K562 (cell line): ENCODE data around the gene AHCYL2. TPM values are rescaled to one million over a fixed set of nuclear protein-coding genes. Genes with fewer than 3 reads are reported as not detected.

Experiments
- ASH1L ChIP-seq: fragments of 450-650 bp; IDR thresholded peaks from 2 replicates; pipeline ENCODE4 v1.6.1; 2018; ENCODE audit warnings: borderline replicate concordance, mild to moderate bottlenecking, low read depth; ENCODE audit not compliant: partially characterized antibody
- BRD9 ChIP-seq: fragments of 450-650 bp; IDR thresholded peaks from 2 replicates; pipeline ENCODE4 v1.6.1; 2018; ENCODE audit warnings: low read depth; ENCODE audit not compliant: partially characterized antibody
- MECOM ChIP-seq: fragments of 250-450 bp; sonication (Bioruptor Pico); IDR thresholded peaks from 2 replicates; pipeline ENCODE4 v1.8.0; 2022; ENCODE audit warnings: inconsistent platforms
- RBM39 ChIP-seq: fragments of 200-400 bp; formaldehyde crosslinking; optimal IDR thresholded peaks from 2 replicates; pipeline ENCODE3; 2018; ENCODE audit warnings: low read depth, low read length
- SLC30A9 ChIP-seq: fragments of 250-450 bp; sonication (Bioruptor Pico); IDR thresholded peaks from 2 replicates; pipeline ENCODE4 v1.8.0; 2022; ENCODE audit warnings: mild to moderate bottlenecking, moderate library complexity
- SP1 ChIP-seq: sonication (generic); formaldehyde crosslinking; IDR thresholded peaks from 2 replicates; pipeline ENCODE4 v1.8.1; 2022; ENCODE audit warnings: mild to moderate bottlenecking, missing genetic modification reagents
- TBL1XR1 ChIP-seq, 2 experiments: IDR thresholded peaks; 2 replicates each; pipeline ENCODE4 v1.6.1; 2012; ENCODE audit warnings: improper control_type of control experiment in 2 of 2, low read length in 2 of 2, mild to moderate bottlenecking in 1 of 2
- ZBED1 ChIP-seq: IDR thresholded peaks from 2 replicates; pipeline ENCODE4 v1.6.1; 2014
- ZNF764 ChIP-seq: fragments of 250-450 bp; sonication (Bioruptor Pico); IDR thresholded peaks from 2 replicates; pipeline ENCODE4 v1.4.0; 2020; ENCODE audit warnings: low read depth, mild to moderate bottlenecking, moderate library complexity
- ZSCAN29 ChIP-seq: fragments of 450-650 bp; IDR thresholded peaks from 2 replicates; pipeline ENCODE4 v1.6.1; 2017
- polyA plus RNA-seq, 8 experiments: library from polyadenylated mRNA; depleted of rRNA in 4 of 8; stranded (reverse) in 5 of 8; unstranded in 3 of 8; fragments of >200 nt; fragmentation: Nextera tagmentation in 2 of 8; fragmentation: Illumina TruSeq in 1 of 8; extraction: Ambion mirVana in 2 of 8; extraction: Trizol in 1 of 8; gene quantifications; 2 replicates each; pipeline versions ENCODE4 v1.2.1 to v1.2.3, GENCODE V29; 2011 to 2014; ENCODE audit warnings: inconsistent platforms in 1 of 8, missing spikeins in 1 of 8
- total RNA-seq, 7 experiments: library from RNA; depleted of rRNA in 6 of 7; stranded (reverse); fragments of >200 nt in 6 of 7; fragmentation: Illumina TruSeq in 2 of 7; extraction: Trizol in 2 of 7; gene quantifications; 2 replicates each; pipeline versions ENCODE4 v1.2.1 to v1.2.3, GENCODE V29; 2011 to 2021; ENCODE audit warnings: low replicate concordance in 1 of 7
- TF ChIP-seq, protein P1 (sequence below), 2 experiments: IDR thresholded peaks in 1 of 2; conservative IDR thresholded peaks in 1 of 2; 2 replicates each; pipeline ENCODE4 v1.6.1; 2016; ENCODE audit warnings: low read depth in 2 of 2, mild to moderate bottlenecking in 1 of 2, missing compliant biosample characterization in 1 of 2, missing genetic modification characterization in 1 of 2, moderate library complexity in 1 of 2
- TF ChIP-seq, protein P2 (sequence below): fragments of 250-450 bp; sonication (Bioruptor Pico); IDR thresholded peaks from 2 replicates; pipeline ENCODE4 v1.4.0; 2020; ENCODE audit warnings: mild to moderate bottlenecking, moderate library complexity
- TF ChIP-seq, protein P3 (sequence below), 3 experiments: fragments of 200-800 bp in 1 of 3; sonication (Bioruptor generic) in 1 of 3; sonication (generic) in 1 of 3; formaldehyde crosslinking in 1 of 3; IDR thresholded peaks; 2 replicates each; pipeline versions ENCODE4 v1.6.1 to v1.8.0; 2016 to 2022; ENCODE audit warnings: mild to moderate bottlenecking in 2 of 3, missing compliant biosample characterization in 2 of 3, missing genetic modification characterization in 2 of 3, missing genetic modification reagents in 1 of 3
- TF ChIP-seq, protein P4 (sequence below): IDR thresholded peaks from 2 replicates; pipeline ENCODE4 v1.6.1; 2011; ENCODE audit not compliant: insufficient read length; ENCODE audit errors: extremely low read depth
- TF ChIP-seq, protein P5 (sequence below), 2 experiments: IDR thresholded peaks; 2 replicates each; pipeline ENCODE4 v1.6.1; 2012; ENCODE audit warnings: improper control_type of control experiment in 2 of 2, low read depth in 2 of 2, low read length in 2 of 2, borderline replicate concordance in 1 of 2

Gene AHCYL2
- total and polyA plus RNA-seq, 9 of the 15 experiments (the other 6 are each of a cell fraction or from before 2014, with no cell fraction given): 0.93 to 10.5 (median 5.2) TPM

DNA sequence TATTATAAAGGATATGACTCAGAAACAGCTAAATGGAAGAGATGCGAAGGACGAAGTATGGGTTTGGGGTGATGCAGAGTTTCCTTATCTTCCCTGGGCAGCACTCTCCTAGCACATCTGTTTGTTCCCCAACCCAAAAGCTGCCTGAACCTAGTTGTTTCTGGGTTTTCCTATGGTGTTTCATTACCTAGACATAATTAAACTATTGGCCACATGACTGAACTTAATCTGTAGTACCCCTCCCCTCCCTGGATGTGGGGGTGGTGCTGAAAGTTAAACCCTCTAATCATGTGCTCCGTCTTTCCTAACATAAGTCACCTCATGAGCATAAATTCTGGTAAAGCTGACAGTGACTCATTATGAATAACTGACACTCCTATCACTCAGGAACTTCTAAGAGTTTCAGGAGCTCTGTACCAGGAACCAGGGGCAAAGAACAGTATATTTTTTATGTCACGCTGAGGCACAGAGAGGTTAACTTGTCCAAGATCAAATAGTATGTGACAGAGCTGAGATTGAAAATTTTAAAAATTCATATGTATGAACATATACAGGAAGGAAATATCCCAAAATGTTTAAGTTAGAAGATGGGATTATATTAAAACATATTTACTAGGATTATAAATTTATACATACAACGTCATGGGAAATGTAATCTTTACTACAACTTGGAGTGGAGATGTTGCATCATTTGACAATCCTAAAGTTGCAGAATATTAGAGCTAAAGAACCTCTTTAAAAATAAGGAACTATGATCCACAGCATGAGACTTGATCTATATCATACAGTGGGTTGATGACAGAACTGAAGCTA lies 214.2 kb downstream of the AHCYL2 start (continued):
- TF ChIP-seq, protein P1, sequence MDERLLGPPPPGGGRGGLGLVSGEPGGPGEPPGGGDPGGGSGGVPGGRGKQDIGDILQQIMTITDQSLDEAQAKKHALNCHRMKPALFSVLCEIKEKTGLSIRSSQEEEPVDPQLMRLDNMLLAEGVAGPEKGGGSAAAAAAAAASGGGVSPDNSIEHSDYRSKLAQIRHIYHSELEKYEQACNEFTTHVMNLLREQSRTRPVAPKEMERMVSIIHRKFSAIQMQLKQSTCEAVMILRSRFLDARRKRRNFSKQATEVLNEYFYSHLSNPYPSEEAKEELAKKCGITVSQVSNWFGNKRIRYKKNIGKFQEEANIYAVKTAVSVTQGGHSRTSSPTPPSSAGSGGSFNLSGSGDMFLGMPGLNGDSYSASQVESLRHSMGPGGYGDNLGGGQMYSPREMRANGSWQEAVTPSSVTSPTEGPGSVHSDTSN (CRISPR knock-in tag; IDR thresholded peaks at IDR 0.05; ENCODE audit: low read depth): no peak; the same call in 1 of the 2 replicates
- TF ChIP-seq, protein P1 (tag; conservative IDR thresholded peaks at IDR 0.05; ENCODE audit: low read depth): peak; percentile 99
- TF ChIP-seq SLC30A9 (CRISPR knock-in tag) (no peak), ZNF764 (no peak), ASH1L (no peak), SP1 (peak; percentile 84), MECOM (CRISPR knock-in tag) (peak; percentile 80; the same call in 1 of the 2 replicates), TBL1XR1 (IDR thresholded peaks at IDR 0.05; ENCODE audit: low read length in 2 of 2) (peak in 1 of 2 experiments; percentile 53; a peak in 2 of 4 replicates), BRD9 (peak; percentile 98), ZBED1 (0 out of 2 replicates have a peak, but pooled peaks have one; percentile 73), ZSCAN29 (no peak), RBM39 (no peak)
- TF ChIP-seq, protein P2, sequence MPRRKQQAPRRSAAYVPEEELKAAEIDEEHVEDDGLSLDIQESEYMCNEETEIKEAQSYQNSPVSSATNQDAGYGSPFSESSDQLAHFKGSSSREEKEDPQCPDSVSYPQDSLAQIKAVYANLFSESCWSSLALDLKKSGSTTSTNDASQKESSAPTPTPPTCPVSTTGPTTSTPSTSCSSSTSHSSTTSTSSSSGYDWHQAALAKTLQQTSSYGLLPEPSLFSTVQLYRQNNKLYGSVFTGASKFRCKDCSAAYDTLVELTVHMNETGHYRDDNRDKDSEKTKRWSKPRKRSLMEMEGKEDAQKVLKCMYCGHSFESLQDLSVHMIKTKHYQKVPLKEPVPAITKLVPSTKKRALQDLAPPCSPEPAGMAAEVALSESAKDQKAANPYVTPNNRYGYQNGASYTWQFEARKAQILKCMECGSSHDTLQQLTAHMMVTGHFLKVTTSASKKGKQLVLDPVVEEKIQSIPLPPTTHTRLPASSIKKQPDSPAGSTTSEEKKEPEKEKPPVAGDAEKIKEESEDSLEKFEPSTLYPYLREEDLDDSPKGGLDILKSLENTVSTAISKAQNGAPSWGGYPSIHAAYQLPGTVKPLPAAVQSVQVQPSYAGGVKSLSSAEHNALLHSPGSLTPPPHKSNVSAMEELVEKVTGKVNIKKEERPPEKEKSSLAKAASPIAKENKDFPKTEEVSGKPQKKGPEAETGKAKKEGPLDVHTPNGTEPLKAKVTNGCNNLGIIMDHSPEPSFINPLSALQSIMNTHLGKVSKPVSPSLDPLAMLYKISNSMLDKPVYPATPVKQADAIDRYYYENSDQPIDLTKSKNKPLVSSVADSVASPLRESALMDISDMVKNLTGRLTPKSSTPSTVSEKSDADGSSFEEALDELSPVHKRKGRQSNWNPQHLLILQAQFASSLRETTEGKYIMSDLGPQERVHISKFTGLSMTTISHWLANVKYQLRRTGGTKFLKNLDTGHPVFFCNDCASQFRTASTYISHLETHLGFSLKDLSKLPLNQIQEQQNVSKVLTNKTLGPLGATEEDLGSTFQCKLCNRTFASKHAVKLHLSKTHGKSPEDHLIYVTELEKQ: peak; percentile 86
- TF ChIP-seq, protein P3, sequence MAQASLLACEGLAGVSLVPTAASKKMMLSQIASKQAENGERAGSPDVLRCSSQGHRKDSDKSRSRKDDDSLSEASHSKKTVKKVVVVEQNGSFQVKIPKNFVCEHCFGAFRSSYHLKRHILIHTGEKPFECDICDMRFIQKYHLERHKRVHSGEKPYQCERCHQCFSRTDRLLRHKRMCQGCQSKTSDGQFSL (CRISPR knock-in tag; IDR thresholded peaks at IDR 0.05): no peak
- TF ChIP-seq, protein P3 (tag; IDR thresholded peaks at IDR 0.05): no peak; a peak in 1 of 4 replicates
- TF ChIP-seq, protein P4, sequence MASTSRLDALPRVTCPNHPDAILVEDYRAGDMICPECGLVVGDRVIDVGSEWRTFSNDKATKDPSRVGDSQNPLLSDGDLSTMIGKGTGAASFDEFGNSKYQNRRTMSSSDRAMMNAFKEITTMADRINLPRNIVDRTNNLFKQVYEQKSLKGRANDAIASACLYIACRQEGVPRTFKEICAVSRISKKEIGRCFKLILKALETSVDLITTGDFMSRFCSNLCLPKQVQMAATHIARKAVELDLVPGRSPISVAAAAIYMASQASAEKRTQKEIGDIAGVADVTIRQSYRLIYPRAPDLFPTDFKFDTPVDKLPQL: no peak
- TF ChIP-seq, protein P5, sequence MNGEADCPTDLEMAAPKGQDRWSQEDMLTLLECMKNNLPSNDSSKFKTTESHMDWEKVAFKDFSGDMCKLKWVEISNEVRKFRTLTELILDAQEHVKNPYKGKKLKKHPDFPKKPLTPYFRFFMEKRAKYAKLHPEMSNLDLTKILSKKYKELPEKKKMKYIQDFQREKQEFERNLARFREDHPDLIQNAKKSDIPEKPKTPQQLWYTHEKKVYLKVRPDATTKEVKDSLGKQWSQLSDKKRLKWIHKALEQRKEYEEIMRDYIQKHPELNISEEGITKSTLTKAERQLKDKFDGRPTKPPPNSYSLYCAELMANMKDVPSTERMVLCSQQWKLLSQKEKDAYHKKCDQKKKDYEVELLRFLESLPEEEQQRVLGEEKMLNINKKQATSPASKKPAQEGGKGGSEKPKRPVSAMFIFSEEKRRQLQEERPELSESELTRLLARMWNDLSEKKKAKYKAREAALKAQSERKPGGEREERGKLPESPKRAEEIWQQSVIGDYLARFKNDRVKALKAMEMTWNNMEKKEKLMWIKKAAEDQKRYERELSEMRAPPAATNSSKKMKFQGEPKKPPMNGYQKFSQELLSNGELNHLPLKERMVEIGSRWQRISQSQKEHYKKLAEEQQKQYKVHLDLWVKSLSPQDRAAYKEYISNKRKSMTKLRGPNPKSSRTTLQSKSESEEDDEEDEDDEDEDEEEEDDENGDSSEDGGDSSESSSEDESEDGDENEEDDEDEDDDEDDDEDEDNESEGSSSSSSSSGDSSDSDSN (IDR thresholded peaks at IDR 0.05; ENCODE audit: borderline replicate concordance in 1 of 2, low read depth in 2 of 2, low read length in 2 of 2): 0 out of 4 replicates have a peak, but pooled peaks of 1 of the 2 experiments have one; percentile 48
